CD4-positive, alpha-beta T cell treated with Interleukin-15 for 1 hour (primary cell): ENCODE data around the gene ZNF223.

Experiments
- DNase-seq: peaks from one replicate; pipeline ENCODE4 v3.0.0-alpha.2; 2020

The ZNF223 gene

DNA sequence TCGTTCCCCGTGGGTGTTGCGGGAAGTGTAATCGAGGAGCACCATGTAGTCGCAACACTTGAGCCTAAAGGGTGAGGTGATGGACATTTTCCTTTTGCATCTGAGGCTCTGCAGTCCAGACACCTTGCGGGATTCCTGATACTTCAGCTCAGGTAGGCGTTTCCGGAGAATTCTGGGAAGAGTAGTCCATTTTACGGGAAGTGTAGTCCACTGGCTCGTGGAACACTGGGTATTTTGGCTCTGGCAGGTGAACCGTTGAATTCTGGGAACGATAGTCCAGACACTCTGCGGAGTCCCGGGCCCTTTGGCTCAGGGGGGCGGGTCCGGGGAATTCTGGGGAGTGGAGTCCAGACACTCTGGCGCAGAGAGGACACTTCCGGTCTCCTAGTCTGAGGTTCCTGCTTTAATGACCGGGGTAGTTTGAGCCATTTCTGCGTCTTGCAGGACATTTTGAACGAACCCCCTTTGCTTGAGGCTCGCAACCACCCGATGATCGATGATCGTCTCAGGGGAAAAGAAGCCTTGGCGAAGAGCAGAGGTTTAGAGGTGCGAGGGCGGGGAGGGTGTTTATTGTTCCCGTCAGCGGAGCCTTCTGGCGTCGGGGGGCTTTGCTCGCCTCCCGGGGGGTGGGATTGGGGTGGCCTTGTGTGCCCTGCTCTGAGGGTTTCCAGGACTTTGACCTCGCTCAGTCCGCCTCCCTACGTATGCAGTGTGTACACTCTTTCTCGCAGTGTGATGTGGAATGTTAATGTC is at the start of gene ZNF223:
ZNF223 (plus strand) TSS at position 387 of the 753 bp plus-strand sequence. CDS start 3,141 bp downstream, outside the sequence.
- peak; percentile 76 for DNase-seq

DNA sequence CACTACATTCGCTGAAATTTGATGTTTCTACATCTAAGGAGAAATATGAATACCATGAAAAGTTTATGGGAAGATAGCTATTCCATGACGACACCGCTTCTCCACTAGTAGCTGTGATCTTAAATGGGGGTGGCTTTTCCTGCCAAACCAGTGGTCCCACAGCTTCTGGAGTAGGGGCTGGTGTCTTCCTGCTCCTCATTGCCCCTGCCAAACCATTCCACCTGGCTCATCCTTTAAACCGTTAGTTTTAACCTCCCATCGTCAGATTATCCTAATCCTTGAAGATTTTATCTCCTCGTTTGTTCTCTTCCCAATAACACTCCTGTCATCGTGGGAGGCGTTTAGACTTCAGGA is 49.6 kb upstream of the ZNF223 start:
- no peak for DNase-seq

- DNase-seq = peak; percentile 92
Measured at GRCh38 chr19:44002566-44003460, 49.0 kb upstream of the ZNF223 start, which contains the start of gene ZNF230. TSS of gene ZNF230 (plus strand) at chr19:44002957. CDS start at chr19:44007079, 4,122 bp downstream.

DNA sequence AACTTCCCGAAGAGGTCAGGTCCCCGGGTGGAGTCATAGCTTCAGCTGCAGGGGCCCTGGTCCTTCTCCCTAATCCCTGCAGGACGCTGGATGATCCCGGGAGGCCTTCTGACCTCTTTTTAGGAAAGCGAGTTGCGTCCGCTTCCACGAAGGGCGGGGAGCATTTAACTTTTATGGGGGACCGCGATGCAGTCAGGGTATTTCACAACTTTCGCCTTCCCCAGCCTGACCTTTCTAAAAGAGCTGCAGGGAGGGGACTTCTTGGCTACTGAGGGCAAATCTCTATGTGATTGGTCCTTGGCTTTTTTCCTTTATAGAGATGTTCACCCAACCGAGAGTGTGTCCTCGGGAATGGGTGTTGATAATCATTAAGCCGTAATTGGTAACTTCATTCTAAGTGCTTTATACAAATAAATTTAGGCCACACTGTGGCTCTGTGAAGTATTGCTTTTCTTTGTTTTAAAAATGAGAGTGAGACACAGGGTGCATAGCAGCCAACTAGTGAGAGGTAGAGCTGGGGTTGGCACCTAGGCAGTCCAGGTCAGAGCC is 48.3 kb upstream of the ZNF223 start:
- no peak for DNase-seq

GRCh38 chr19:44005973-44006372 is 45.9 kb upstream of the ZNF223 start:
- no peak for DNase-seq

- no peak for DNase-seq
Measured at GRCh38 chr19:44007473-44007872, 44.4 kb upstream of the ZNF223 start.

DNA sequence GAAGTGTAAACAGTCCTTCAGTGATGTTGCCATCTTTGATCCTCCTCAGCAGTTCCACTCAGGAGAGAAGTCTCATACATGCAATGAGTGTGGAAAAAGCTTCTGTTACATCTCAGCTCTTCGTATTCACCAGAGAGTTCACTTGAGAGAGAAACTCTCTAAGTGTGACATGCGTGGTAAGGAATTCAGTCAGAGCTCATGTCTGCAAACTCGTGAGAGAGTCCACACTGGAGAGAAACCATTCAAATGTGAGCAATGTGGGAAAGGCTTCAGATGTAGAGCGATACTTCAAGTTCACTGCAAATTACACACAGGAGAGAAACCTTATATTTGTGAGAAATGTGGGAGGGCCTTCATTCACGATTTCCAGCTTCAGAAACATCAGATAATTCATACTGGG is 41.4 kb upstream of the ZNF223 start:
- DNase-seq = no peak

GRCh38 chr19:44019498-44019897 is 32.3 kb upstream of the ZNF223 start:
- no peak for DNase-seq

- DNase-seq = no peak
Measured at GRCh38 chr19:44021221-44021620, 30.6 kb upstream of the ZNF223 start.

DNA sequence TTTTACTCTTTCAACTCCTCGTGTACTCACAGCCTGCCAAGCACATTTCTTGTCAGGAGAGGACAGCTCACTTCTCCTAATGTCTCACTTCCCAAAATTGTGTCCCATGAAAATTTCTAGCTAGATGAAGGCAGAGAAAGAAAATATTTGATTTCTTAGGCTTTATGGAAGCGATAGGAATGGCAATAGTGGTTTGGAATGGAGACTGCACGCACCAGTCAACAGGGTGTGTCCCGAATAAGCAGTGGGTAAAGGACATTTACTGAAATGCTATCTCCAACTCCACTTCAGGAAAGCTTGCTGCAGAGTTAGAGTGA is 27.0 kb upstream of the ZNF223 start:
- no peak for DNase-seq

DNA sequence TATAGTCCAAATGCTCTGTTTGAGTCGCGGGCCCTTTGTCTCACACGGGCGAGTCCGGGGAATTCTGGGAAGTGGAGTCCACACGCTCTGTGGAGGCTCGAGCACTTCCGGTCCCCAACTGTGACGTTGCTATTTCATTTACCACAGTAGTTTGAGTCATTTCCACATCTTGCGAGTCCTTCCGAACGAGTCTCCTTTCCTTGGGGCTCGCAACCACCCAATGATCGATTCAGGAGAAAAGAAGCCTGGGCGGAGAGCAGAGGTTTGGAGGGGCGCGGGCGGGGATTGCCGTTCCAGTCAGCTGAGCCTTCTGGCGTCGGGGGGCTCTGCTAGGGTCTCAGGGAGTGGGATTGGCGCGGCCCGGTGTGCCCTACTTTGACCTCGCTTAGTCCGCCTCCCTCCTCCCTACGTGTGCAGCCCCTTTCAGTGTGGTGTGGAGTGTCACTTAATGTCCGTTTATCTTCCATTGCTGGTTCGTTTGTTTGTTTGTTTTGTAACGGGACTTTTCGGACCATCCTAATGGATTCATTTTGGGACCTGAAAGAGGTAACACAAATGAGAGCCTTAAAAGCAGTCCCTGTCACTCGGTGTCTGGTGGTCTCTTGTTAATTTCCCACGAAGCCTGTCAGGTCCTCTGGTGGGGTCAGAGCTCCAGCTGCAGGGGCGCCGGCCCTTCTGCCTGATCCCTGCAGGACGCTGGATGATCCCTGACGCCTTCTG is 26.5 kb upstream of the ZNF223 start, which contains the start of gene ZNF222:
ZNF222 (plus strand) TSS at position 163 of the 720 bp plus-strand sequence; CDS start at position 221, 58 bp downstream.
- DNase-seq = peak; percentile 85

GRCh38 chr19:44026622-44027021 is 25.2 kb upstream of the ZNF223 start:
- no peak for DNase-seq

- DNase-seq = no peak
Measured at GRCh38 chr19:44032001-44032610, 19.7 kb upstream of the ZNF223 start.

DNA sequence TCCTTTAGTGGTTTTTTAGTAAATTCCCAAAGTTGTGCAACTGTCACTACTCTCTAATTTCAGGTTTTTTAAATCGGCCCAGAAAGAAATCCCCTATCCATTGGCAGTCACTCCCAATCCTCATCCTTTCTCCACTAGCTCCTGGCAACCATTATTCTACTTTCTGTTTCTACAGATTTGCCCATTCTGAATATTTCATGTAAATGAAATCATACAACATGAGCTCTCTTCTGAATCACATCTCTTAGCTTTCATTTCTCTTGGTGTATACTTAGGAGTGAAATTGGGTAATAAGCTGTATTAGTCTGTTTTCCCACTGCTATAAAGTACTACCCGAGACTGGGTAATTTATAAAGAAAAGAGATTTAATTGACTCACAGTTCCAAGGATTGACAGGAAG is 9.7 kb upstream of the ZNF223 start:
- no peak for DNase-seq

DNA sequence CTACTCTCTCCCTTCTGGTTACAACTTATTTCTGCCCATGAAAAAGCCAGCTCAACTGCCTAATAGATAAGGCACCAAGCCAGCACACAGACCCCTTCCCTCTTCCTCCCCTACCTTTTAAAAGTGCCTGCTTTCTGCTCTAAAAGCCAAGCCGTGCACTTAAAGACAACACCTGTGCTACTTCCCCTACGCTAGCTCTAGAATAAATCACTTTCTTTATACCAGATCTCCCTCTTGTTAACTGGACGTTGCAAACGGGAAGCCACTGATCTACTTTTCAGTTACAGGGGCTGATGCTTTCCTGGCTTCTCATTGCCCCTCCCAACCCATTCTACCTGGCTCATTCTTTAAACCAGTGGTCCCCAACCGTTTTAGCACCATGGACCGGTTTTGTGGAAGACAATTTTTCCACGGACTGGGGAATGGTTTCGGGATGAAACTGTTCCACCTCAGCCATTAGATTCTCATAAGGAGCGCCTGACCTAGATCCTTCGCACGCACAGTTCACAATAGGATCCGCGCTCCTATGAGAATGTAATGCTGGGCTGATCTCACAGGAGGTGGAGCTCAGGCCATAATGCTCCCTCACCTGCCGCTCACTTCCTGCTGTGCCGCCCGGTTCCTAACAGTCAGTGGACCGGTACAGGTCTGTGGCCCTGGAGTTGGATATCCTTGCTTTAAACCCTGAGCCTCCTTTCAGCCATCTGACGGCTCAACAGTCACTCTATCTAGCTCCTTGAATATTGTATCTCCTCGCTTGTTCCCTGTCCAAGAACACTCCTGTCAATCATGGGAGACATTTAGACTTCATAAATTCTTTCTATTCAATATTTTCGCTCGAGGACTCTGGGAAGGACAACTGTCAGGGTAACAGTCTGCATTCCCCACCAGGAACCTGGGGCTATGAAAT is 841 bp upstream of the ZNF223 start:
- no peak for DNase-seq

DNA sequence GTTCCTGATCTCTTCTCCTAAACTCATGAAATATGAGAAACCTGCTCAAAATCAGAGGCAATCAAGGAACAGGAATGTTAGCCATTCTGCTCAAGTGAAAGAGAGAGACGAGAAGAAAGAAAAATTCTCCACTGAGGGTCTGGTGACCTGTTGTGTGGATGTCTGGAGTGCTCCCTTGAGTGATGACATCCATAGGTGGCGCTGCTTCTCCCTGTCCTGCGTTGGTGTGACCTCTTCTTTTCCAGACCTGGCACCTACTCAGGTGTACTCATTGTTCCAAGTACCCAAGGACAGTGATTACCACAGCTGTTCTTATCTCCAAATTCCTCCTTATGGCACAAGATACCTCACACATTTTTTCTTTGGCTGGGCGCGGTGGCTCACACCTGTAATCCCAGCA is 4.0 kb downstream of the ZNF223 start:
- no peak for DNase-seq

DNA sequence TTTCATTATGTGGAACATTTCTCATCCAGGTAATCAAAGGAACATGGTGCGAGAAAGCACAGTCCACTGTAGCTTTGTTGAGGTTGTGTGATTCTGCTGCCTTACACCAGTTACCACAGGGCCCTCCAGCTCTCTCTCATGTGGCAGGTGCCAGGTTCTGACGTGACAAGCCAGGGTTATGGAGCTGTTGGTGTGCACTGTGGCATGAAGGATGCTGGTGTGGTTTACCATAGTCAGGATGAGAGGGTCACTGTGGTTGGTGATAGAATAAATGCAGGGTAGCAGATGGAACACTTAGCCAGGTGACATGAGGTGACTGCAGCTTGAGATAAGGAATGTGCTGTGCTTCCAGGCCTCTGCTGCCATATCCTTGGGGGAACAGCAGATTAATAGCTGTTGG is 7.4 kb downstream of the ZNF223 start:
- no peak for DNase-seq

DNA sequence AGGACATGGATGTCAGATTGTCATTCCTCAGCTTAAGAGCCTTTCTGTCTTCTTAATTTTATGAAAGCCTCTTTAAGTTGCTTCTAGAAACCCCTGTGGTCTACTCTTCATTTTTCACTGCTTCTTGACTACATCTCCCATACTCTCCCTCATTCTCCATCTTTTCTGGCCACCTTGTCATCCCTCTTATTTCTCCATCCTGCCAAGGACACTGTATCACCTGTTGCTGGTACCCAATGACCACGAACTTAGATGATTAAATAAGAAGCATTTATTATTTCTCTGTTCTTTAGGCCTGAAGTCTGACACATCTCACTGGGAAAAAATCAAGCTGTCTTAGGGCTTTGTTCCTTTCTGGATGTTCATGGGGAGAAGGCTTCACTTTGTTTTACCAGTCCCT is 9.2 kb downstream of the ZNF223 start:
- DNase-seq = no peak

DNA sequence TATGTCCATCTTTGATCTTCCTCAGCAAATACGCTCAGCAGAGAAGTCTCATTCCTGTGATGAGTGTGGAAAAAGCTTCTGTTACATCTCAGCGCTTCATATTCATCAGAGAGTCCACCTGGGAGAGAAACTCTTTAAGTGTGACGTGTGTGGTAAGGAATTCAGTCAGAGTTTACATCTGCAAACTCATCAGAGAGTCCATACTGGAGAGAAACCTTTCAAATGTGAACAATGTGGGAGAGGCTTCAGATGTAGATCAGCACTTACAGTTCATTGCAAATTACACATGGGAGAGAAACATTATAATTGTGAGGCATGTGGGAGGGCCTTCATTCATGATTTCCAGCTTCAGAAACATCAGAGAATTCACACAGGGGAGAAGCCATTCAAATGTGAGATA is 14.5 kb downstream of the ZNF223 start:
- DNase-seq = no peak

- no peak for DNase-seq
Measured at GRCh38 chr19:44069415-44069814, 17.6 kb downstream of the ZNF223 start.

GRCh38 chr19:44071824-44072542 is 20.1 kb downstream of the ZNF223 start, which contains the start of gene ZNF284:
TSS of gene ZNF284 (plus strand) at chr19:44072159. CDS start at chr19:44076390, 4,231 bp downstream.
- peak; percentile 89 for DNase-seq
